ENCODE data around the gene DLX3. TPM values are rescaled to one million over a fixed set of nuclear protein-coding genes. Genes with fewer than 3 reads are reported as not detected.

DLX3 gene
- total RNA-seq, 4 donors from 2014 or later: 1.8 to 2.4 (median 2.1) TPM

GRCh38 chr17:49971848-49972485 lies 23.1 kb downstream of the DLX3 start:
- peak in 1 of 2 donors; percentile 11 for DNase-seq
- TF ChIP-seq POLR2A (IDR thresholded peaks at IDR 0.05): no peak
- TF ChIP-seq, protein P1, sequence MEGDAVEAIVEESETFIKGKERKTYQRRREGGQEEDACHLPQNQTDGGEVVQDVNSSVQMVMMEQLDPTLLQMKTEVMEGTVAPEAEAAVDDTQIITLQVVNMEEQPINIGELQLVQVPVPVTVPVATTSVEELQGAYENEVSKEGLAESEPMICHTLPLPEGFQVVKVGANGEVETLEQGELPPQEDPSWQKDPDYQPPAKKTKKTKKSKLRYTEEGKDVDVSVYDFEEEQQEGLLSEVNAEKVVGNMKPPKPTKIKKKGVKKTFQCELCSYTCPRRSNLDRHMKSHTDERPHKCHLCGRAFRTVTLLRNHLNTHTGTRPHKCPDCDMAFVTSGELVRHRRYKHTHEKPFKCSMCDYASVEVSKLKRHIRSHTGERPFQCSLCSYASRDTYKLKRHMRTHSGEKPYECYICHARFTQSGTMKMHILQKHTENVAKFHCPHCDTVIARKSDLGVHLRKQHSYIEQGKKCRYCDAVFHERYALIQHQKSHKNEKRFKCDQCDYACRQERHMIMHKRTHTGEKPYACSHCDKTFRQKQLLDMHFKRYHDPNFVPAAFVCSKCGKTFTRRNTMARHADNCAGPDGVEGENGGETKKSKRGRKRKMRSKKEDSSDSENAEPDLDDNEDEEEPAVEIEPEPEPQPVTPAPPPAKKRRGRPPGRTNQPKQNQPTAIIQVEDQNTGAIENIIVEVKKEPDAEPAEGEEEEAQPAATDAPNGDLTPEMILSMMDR (IDR thresholded peaks at IDR 0.05): no peak
- Histone ChIP-seq H3K27ac (no peak overlapping the region), H3K36me3 (no peaks in the 10 kb centered on the region), H3K4me3 (replicated peaks in 1 of 3) (peak overlapping the region in 1 of 3 donors; percentile 1), H3K27me3 (peaks cover 44% of the 10 kb centered on the region), H3K9me3 (no peaks in the 10 kb centered on the region), H3K4me1 (peaks cover 21 to 30% of the 10 kb centered on the region in 2 donors)
- intact Hi-C loops (cut with DNase I): no loop called here
- 1 to 11% methylated on average over 16 to 33 of the region's 55 CpGs for WGBS, 2 donors

GRCh38 chr17:49971199-49971847 lies 23.7 kb downstream of the DLX3 start:
- Histone ChIP-seq H3K4me3 (replicated peaks in 1 of 3) (peak overlapping the region in 1 of 3 donors; percentile 1), H3K9me3 (no peaks in the 10 kb centered on the region), H3K4me1 (peaks cover 21 to 30% of the 10 kb centered on the region in 2 donors), H3K27ac (no peak overlapping the region), H3K27me3 (peaks cover 49% of the 10 kb centered on the region), H3K36me3 (no peaks in the 10 kb centered on the region)
- intact Hi-C loops (cut with DNase I): no loop called here
- DNase-seq: no peak
- WGBS, 2 donors: 21 to 22% methylated on average over 30 to 32 of the region's 35 CpGs
- TF ChIP-seq, protein P1 (IDR thresholded peaks at IDR 0.05): no peak
- TF ChIP-seq POLR2A (IDR thresholded peaks at IDR 0.05): no peak

DNA sequence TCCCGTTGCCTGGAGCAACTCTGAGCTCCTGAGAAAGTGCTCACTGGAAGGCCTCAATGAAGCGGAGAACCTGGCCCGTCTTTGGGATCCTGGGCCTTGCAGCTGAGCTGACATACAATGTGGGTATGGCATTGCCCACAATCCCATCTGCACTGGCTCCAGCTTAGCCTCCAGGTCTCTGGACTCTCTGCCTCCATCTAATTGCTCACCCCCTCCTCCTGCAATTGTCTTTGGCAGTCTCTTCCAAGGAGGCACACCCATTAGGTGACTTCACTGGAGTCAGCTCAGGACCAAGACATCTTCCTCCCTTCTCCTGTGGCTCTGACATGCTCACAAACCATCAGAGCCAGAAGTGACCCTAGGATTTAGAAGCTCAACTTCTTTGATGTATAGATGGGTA lies 24.5 kb downstream of the DLX3 start:
- no peaks in the 10 kb centered on the region for H3K9me3 ChIP-seq
- H3K27me3 ChIP-seq: peaks cover 50% of the 10 kb centered on the region
- no peaks in the 10 kb centered on the region for H3K36me3 ChIP-seq
- no peak for TF ChIP-seq POLR2A (IDR thresholded peaks at IDR 0.05)
- TF ChIP-seq, protein P1 (IDR thresholded peaks at IDR 0.05): no peak
- intact Hi-C loops (cut with DNase I): no loop called here
- WGBS, 2 donors: 87 to 92% methylated on average over 3 of the region's 3 CpGs
- H3K4me3 ChIP-seq (replicated peaks in 1 of 3): no peak overlapping the region
- DNase-seq: no peak
- peaks cover 21 to 30% of the 10 kb centered on the region in 2 donors for H3K4me1 ChIP-seq
- no peak overlapping the region for H3K27ac ChIP-seq

DNA sequence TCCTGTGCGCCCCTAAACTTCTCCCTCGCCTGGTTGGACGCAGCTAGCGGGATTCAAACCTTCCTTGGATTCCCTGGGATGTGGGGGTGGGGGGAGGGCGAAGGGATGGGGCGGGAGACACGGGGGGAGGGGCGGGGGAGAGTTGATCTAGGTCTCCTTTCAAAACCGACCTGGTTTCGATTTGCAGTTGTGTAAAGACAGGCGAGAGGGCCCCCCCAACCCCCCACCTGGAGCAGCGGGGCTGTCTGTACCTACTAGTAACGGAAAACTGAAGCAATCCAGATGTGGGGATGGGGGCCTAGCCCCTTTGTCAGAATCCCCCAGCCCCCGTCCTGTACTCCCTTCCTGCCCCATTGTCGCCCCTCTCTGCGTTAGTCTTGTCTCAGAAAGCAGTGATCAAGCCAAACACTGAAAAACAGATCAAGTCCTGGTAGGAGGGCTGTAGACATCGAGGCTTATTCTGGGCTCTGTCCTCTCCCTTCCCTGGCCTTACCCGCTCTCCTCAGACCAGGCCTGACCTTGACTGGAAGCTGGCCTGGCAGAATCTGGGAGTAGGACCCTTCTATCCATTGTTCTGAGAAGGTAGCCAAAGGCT lies 25.1 kb downstream of the DLX3 start:
- Histone ChIP-seq H3K36me3 (no peaks in the 10 kb centered on the region), H3K9me3 (no peaks in the 10 kb centered on the region), H3K27me3 (peaks cover 56% of the 10 kb centered on the region), H3K27ac (no peak overlapping the region), H3K4me3 (replicated peaks in 1 of 3) (peak overlapping the region in 1 of 3 donors; percentile 11), H3K4me1 (peaks cover 21 to 34% of the 10 kb centered on the region in 2 donors)
- no peak for DNase-seq
- WGBS, 2 donors: 21 to 33% methylated on average over 18 of the region's 18 CpGs
- intact Hi-C loops (cut with DNase I): no loop called here
- TF ChIP-seq POLR2A (IDR thresholded peaks at IDR 0.05): no peak
- TF ChIP-seq, protein P1 (IDR thresholded peaks at IDR 0.05): no peak

All from thyroid gland (tissue), 4 donors.